ENCODE measurements around the gene USP10.

USP10 gene

DNA sequence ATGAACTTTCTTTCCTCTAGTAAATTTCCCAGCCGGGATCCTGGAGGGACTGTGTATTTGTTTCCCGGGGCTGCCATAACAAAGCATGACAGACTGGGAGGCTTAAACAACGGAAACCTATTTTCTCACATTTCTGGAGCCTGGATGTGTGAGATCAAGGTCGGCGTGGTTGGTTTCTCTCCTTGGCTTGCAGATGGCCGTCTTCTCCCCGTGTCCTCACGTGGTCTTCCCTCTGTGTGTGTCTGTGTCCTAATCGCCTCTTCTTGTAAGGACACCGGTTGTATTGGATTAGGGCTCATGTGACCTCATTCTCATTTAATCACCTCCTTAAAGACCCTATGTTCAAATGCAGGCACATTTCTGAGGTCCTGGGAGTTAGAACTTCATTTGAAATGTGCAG is 22.0 kb upstream of the USP10 start (continued):
- TF ChIP-seq ZNF138 (tag by site-specific recombination; IDR thresholded peaks at IDR 0.05; ENCODE audit: borderline replicate concordance), result no peak
- no peak for TF ChIP-seq ZNF24 (tag by site-specific recombination; IDR thresholded peaks at IDR 0.05)
- TF ChIP-seq, protein P1, sequence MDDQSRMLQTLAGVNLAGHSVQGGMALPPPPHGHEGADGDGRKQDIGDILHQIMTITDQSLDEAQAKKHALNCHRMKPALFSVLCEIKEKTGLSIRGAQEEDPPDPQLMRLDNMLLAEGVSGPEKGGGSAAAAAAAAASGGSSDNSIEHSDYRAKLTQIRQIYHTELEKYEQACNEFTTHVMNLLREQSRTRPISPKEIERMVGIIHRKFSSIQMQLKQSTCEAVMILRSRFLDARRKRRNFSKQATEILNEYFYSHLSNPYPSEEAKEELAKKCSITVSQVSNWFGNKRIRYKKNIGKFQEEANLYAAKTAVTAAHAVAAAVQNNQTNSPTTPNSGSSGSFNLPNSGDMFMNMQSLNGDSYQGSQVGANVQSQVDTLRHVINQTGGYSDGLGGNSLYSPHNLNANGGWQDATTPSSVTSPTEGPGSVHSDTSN (CRISPR knock-in tag; IDR thresholded peaks at IDR 0.05), result no peak
- no peak for TF ChIP-seq SCRT2 (tag by site-specific recombination; IDR thresholded peaks at IDR 0.05)
- TF ChIP-seq ZNF747 (tag by site-specific recombination; IDR thresholded peaks at IDR 0.05), result no peak
- TF ChIP-seq ZIC2 (tag by site-specific recombination; IDR thresholded peaks at IDR 0.05), result no peak

DNA sequence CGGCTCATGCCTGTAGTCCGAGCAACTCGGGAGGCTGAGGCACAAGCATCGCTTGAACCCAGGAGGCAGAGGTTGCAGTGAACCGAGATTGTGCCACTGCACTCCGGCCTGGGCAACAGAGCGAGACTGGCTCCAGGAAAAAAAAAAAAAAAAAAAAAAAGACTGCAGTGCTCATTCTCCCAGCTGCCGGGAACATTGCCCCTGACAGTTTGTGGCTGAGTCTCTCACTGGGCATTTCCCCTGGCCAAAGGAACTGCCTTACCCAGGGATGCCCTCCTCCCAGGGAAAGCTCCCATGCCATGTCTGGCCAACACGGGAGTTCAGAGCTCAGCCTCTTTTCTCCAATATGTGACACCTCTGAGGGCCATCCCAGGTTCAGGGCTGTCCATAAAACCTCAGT is 21.3 kb upstream of the USP10 start:
- H3K36me3 ChIP-seq (ENCODE audit: control insufficient read depth in 2 of 2, insufficient read depth in 1 of 2, low read length in 2 of 2), result no peaks in the 10 kb centered on the region
- ChIA-PET POLR2A (no interaction called here), CTCF (interaction anchor here (1.1 kb wide), 1 partner anchor 48 kb away, joined by 4 read pairs; no protein-coding TSS in a partner anchor)
- no peak overlapping the region for H3K27ac ChIP-seq (ENCODE audit: extremely low read depth, low read depth, low read length)
- H3K4me1 ChIP-seq (ENCODE audit: control insufficient read depth, insufficient read depth, low read length), result no peaks in the 10 kb centered on the region
- no peak for TF ChIP-seq ZNF529 (tag by site-specific recombination; IDR thresholded peaks at IDR 0.05; ENCODE audit: insufficient replicate concordance)
- no peak for TF ChIP-seq ZNF623 (tag by site-specific recombination; IDR thresholded peaks at IDR 0.05)
- no peak for TF ChIP-seq ZNF426 (tag by site-specific recombination; IDR thresholded peaks at IDR 0.05)
- TF ChIP-seq, protein P2, sequence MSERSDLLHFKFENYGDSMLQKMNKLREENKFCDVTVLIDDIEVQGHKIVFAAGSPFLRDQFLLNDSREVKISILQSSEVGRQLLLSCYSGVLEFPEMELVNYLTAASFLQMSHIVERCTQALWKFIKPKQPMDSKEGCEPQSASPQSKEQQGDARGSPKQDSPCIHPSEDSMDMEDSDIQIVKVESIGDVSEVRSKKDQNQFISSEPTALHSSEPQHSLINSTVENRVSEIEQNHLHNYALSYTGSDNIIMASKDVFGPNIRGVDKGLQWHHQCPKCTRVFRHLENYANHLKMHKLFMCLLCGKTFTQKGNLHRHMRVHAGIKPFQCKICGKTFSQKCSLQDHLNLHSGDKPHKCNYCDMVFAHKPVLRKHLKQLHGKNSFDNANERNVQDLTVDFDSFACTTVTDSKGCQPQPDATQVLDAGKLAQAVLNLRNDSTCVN (tag by site-specific recombination; optimal IDR thresholded peaks at IDR 0.05), result no peak
- no peak for TF ChIP-seq ZNF837 (tag by site-specific recombination; IDR thresholded peaks at IDR 0.05)
- TF ChIP-seq ZNF350 (tag by site-specific recombination; IDR thresholded peaks at IDR 0.05), result no peak
- TF ChIP-seq ZNF335 (tag by site-specific recombination; conservative IDR thresholded peaks at IDR 0.05), result no peak
- no peak for TF ChIP-seq ZFP37 (tag by site-specific recombination; IDR thresholded peaks at IDR 0.05)
- no peak for TF ChIP-seq IKZF3 (tag by site-specific recombination; IDR thresholded peaks at IDR 0.05)
- TF ChIP-seq, protein P3, sequence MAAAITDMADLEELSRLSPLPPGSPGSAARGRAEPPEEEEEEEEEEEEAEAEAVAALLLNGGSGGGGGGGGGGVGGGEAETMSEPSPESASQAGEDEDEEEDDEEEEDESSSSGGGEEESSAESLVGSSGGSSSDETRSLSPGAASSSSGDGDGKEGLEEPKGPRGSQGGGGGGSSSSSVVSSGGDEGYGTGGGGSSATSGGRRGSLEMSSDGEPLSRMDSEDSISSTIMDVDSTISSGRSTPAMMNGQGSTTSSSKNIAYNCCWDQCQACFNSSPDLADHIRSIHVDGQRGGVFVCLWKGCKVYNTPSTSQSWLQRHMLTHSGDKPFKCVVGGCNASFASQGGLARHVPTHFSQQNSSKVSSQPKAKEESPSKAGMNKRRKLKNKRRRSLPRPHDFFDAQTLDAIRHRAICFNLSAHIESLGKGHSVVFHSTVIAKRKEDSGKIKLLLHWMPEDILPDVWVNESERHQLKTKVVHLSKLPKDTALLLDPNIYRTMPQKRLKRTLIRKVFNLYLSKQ (tag by site-specific recombination; IDR thresholded peaks at IDR 0.05; ENCODE audit: borderline replicate concordance), result no peak
- TF ChIP-seq ZNF354C (tag by site-specific recombination; IDR thresholded peaks at IDR 0.05; ENCODE audit: borderline replicate concordance, low read depth), result no peak
- no peak for TF ChIP-seq ZNF184 (tag by site-specific recombination; IDR thresholded peaks at IDR 0.05)
- no peak for TF ChIP-seq ZFHX2 (tag by site-specific recombination; conservative IDR thresholded peaks at IDR 0.05)
- TF ChIP-seq, protein P4, sequence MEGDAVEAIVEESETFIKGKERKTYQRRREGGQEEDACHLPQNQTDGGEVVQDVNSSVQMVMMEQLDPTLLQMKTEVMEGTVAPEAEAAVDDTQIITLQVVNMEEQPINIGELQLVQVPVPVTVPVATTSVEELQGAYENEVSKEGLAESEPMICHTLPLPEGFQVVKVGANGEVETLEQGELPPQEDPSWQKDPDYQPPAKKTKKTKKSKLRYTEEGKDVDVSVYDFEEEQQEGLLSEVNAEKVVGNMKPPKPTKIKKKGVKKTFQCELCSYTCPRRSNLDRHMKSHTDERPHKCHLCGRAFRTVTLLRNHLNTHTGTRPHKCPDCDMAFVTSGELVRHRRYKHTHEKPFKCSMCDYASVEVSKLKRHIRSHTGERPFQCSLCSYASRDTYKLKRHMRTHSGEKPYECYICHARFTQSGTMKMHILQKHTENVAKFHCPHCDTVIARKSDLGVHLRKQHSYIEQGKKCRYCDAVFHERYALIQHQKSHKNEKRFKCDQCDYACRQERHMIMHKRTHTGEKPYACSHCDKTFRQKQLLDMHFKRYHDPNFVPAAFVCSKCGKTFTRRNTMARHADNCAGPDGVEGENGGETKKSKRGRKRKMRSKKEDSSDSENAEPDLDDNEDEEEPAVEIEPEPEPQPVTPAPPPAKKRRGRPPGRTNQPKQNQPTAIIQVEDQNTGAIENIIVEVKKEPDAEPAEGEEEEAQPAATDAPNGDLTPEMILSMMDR (tag by site-specific recombination; IDR thresholded peaks at IDR 0.05), result no peak
- no peak for TF ChIP-seq ZNF324 (tag by site-specific recombination; IDR thresholded peaks at IDR 0.05)
- no peak for TF ChIP-seq ZNF114 (tag by site-specific recombination; IDR thresholded peaks at IDR 0.05)
- H3K4me3 ChIP-seq (ENCODE audit: low read depth, low read length), result no peak overlapping the region
- no peaks in the 10 kb centered on the region for H3K9me3 ChIP-seq (ENCODE audit: control insufficient read depth, insufficient read depth, low read depth, low read length)

Data from HEK293 (cell line).